ENCODE results near the gene TBC1D2B. TPM values are rescaled to one million over a fixed set of nuclear protein-coding genes. Genes with fewer than 3 reads are reported as not detected.

TBC1D2B gene
- total and polyA plus RNA-seq, 2 of the 4 experiments (the other 2 are of a cell fraction), result 17.7 to 28.3 TPM

- Histone ChIP-seq H2BK15ac (ENCODE audit: low read depth, low read length) (no peak overlapping the region), H2AFZ (replicated peaks; ENCODE audit: low read length, poor library complexity) (no peak overlapping the region), H3K27me3 (ENCODE audit: control insufficient read depth, insufficient read depth, low read length) (no peaks in the 10 kb centered on the region; the same call in 1 of the 2 replicates), H4K91ac (ENCODE audit: insufficient read depth, low read depth, low read length) (no peak overlapping the region), H3K27ac (ENCODE audit: insufficient read depth, low read length) (no peak overlapping the region), H3K9me1 (ENCODE audit: insufficient read depth, low read length) (no peaks in the 10 kb centered on the region), H4K20me1 (ENCODE audit: insufficient read depth, low read length) (peaks cover 11% of the 10 kb centered on the region; the same call in 1 of the 2 replicates), H3K18ac (ENCODE audit: low read depth, low read length) (no peak overlapping the region), H3K9ac (ENCODE audit: low read depth, low read length) (no peak overlapping the region), H4K5ac (ENCODE audit: low read depth, low read length) (no peak overlapping the region), H3K4ac (ENCODE audit: low read depth, low read length) (no peak overlapping the region), H2BK120ac (ENCODE audit: low read depth, low read length) (no peak overlapping the region), H3K14ac (replicated peaks; ENCODE audit: low read depth, low read length) (no peak overlapping the region), H3K23ac (ENCODE audit: low read depth, low read length) (no peak overlapping the region), H2AK9ac (replicated peaks; ENCODE audit: low read depth, low read length, poor library complexity) (no peak overlapping the region), H3K4me1 (ENCODE audit: control insufficient read depth, insufficient read depth, low read length) (peaks cover 2% of the 10 kb centered on the region; the same call in 1 of the 2 replicates), H2AK5ac (ENCODE audit: low read depth, low read length) (no peak overlapping the region), H4K8ac (ENCODE audit: low read depth in 2 of 2, low read length in 2 of 2) (no peak overlapping the region), H3K4me3 (ENCODE audit: insufficient read depth, low read depth, low read length) (no peak overlapping the region), H3K56ac (ENCODE audit: extremely low read depth, insufficient read depth, low read length) (no peak overlapping the region), H3K4me2 (ENCODE audit: low read depth, low read length) (no peak overlapping the region), H3K9me3 (ENCODE audit: control insufficient read depth, insufficient read depth, low read length) (no peaks in the 10 kb centered on the region), H3K36me3 (ENCODE audit: control insufficient read depth, insufficient read depth, low read length) (no peaks in the 10 kb centered on the region), H3K79me1 (ENCODE audit: low read depth in 1 of 2, low read length in 2 of 2) (no peaks in the 10 kb centered on the region), H2BK5ac (ENCODE audit: low read depth, low read length, poor library complexity, severe bottlenecking) (no peak overlapping the region), H2BK20ac (ENCODE audit: low read depth, low read length) (no peak overlapping the region)
- TF ChIP-seq MAFK (IDR thresholded peaks at IDR 0.05; ENCODE audit: low read depth, low read length) (no peak), RCOR1 (IDR thresholded peaks at IDR 0.05; ENCODE audit: insufficient replicate concordance, low read length) (no peak), POLR2A (IDR thresholded peaks at IDR 0.05; ENCODE audit: low read depth, low read length) (no peak), NFE2L2 (IDR thresholded peaks at IDR 0.05; ENCODE audit: low read depth, low read length) (no peak), MAZ (IDR thresholded peaks at IDR 0.05; ENCODE audit: borderline replicate concordance, low read depth, low read length) (no peak)
- intact Hi-C loops (cut with micrococcal nuclease) (no loop called here), in situ Hi-C loops (cut with MboI; ENCODE audit: low sequenced_read_pairs) (loop anchor here (10.0 kb wide), 2 partner anchors 125 to 315 kb away; partner anchors contain the start of gene ACSBG1), dilution Hi-C loops (cut with HindIII; ENCODE audit: low sequenced_read_pairs, unreplicated experiment) (no loop called here)
- DNase-seq, result no peak
- no TSS peak for BruUV-seq (replicated peaks)
- ChIA-PET POLR2A (ENCODE audit: unreplicated experiment) (no interaction called here), CTCF (interaction anchor here (0.6 to 2.2 kb wide), 5 partner anchors 116 to 189 kb away, joined by 3 to 9 read pairs (median 7); partner anchors contain the start of gene SKIC8)
- no peak for ATAC-seq (ENCODE audit: low read depth)
- WGBS, 2 experiments (ENCODE audit: extremely low coverage in 2 of 2, insufficient read length in 1 of 2), result 71% methylated on average over 2 of the region's 6 CpGs; no CpG with 5 or more reads in 1 of the 2 experiments
These were observed 32.6 kb upstream of the TBC1D2B start for GRCh38 chr15:78110096-78110495.

All from IMR-90 (cell line).